ENCODE data around the gene ERC2.

Gene ERC2

DNA sequence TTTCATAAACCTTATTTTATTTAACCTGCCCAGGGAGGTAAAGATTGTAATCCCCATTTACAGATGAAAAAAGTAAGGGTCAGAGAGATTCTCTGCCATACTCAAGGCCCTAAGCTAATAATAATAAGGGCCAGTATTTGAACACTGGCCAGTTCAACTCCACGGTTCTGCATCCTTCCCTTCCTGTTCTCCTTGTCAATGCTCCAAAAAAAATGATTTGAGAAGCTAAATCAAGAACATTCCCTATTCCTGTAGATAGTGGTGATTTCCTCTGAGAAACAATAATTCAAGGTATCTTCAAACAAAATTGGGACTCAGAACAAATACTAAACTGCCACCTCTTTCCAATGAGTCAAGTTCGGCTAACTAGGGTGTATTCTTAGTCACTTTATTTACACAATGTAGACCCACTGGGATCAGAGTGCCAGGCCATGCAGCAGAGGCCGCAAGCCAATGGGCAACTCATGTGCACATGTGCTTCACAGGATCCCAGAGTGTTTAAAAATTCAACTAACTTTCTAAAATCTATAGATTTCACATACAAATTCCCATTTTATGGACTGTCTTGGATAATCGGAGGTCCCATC is 521.6 kb downstream of the ERC2 start:
- Histone ChIP-seq H3K27ac (ENCODE audit: low read depth, low read length) (no peak overlapping the region), H3K9me3 (ENCODE audit: control insufficient read depth in 1 of 2, low read length in 2 of 2) (no peaks in the 10 kb centered on the region), H3K27me3 (ENCODE audit: control insufficient read depth in 1 of 2, insufficient read depth in 2 of 2, low read length in 2 of 2) (no peaks in the 10 kb centered on the region), H3K4me1 (ENCODE audit: control insufficient read depth in 1 of 2, insufficient read depth in 2 of 2, low read length in 2 of 2) (no peaks in the 10 kb centered on the region), H3K36me3 (ENCODE audit: control insufficient read depth in 1 of 2, insufficient read depth in 2 of 2, low read length in 2 of 2) (no peaks in the 10 kb centered on the region), H3K4me3 (ENCODE audit: low read depth in 1 of 2, low read length in 2 of 2) (no peak overlapping the region), H3K9ac (ENCODE audit: low read depth in 1 of 2, low read length in 2 of 2) (no peak overlapping the region)

DNA sequence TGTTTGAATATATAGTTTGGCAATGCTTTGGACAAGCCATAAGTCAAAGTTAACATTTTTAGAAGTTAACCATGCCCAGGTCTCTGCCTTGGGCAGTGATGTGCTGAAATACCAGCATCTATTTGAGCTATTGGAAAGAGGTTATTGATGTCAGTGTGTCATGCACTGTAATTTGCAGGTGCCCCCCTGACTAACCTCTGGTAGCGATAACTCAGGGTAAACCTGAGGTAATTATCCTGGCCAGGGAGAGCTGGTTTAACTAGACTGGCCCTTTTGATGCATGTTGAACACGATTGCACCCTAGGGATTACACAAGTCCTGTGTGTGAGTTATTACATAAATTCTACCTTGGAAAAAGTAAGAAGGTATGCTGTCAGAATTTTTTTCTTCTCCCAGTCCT is 525.4 kb downstream of the ERC2 start:
- Histone ChIP-seq H3K4me1 (ENCODE audit: control insufficient read depth in 1 of 2, insufficient read depth in 2 of 2, low read length in 2 of 2) (no peaks in the 10 kb centered on the region), H3K27ac (ENCODE audit: low read depth, low read length) (no peak overlapping the region), H3K4me3 (ENCODE audit: low read depth in 1 of 2, low read length in 2 of 2) (no peak overlapping the region), H3K27me3 (ENCODE audit: control insufficient read depth in 1 of 2, insufficient read depth in 2 of 2, low read length in 2 of 2) (no peaks in the 10 kb centered on the region), H3K9me3 (ENCODE audit: control insufficient read depth in 1 of 2, low read length in 2 of 2) (no peaks in the 10 kb centered on the region), H3K9ac (ENCODE audit: low read depth in 1 of 2, low read length in 2 of 2) (no peak overlapping the region), H3K36me3 (ENCODE audit: control insufficient read depth in 1 of 2, insufficient read depth in 2 of 2, low read length in 2 of 2) (no peaks in the 10 kb centered on the region)

DNA sequence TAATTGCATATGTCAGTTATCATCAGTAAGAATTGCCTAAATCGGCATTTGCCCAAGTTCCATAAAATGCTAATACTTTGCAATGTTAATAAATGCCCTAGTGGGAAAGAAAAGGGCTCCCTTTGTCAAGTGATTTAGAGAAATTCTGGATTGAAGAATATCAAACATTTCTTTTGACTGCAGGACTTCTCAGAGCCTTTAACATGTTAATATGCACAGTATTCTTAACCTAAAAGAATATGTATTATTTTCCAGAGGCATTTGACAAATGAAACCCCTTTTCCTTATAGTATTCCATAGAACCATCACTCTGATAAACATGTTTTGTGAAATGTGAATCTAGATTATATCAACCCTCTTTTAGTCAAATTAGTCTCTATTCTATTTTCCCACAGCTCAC is 529.0 kb downstream of the ERC2 start:
- Histone ChIP-seq H3K4me1 (ENCODE audit: control insufficient read depth in 1 of 2, insufficient read depth in 2 of 2, low read length in 2 of 2) (no peaks in the 10 kb centered on the region), H3K4me3 (ENCODE audit: low read depth in 1 of 2, low read length in 2 of 2) (no peak overlapping the region), H3K27ac (ENCODE audit: low read depth, low read length) (no peak overlapping the region), H3K9me3 (ENCODE audit: control insufficient read depth in 1 of 2, low read length in 2 of 2) (no peaks in the 10 kb centered on the region), H3K36me3 (ENCODE audit: control insufficient read depth in 1 of 2, insufficient read depth in 2 of 2, low read length in 2 of 2) (no peaks in the 10 kb centered on the region), H3K9ac (ENCODE audit: low read depth in 1 of 2, low read length in 2 of 2) (no peak overlapping the region), H3K27me3 (ENCODE audit: control insufficient read depth in 1 of 2, insufficient read depth in 2 of 2, low read length in 2 of 2) (no peaks in the 10 kb centered on the region)

DNA sequence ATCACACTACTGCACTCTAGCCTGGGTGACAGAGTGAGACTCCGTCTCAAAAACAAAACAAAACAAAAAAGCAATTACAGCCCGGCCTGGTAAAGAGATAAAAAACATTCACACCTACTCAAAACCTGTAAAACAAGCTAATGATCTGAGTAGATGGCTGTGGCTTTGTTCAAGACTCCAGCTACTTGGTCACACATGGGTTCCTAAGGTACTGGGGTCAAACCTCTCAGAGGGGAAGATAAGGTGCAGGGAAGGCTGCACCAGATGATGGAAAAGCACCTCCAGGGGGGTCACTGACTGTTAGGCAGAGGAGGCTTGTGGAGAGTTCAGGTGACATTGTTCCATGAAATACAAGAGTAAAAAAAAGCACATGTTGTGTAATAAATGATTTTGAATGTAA is 531.0 kb downstream of the ERC2 start:
- no peak overlapping the region for H3K9ac ChIP-seq (ENCODE audit: low read depth in 1 of 2, low read length in 2 of 2)
- H3K36me3 ChIP-seq (ENCODE audit: control insufficient read depth in 1 of 2, insufficient read depth in 2 of 2, low read length in 2 of 2): no peaks in the 10 kb centered on the region
- H3K27ac ChIP-seq (ENCODE audit: low read depth, low read length): no peak overlapping the region
- H3K9me3 ChIP-seq (ENCODE audit: control insufficient read depth in 1 of 2, low read length in 2 of 2): no peaks in the 10 kb centered on the region
- H3K4me1 ChIP-seq (ENCODE audit: control insufficient read depth in 1 of 2, insufficient read depth in 2 of 2, low read length in 2 of 2): no peaks in the 10 kb centered on the region
- H3K27me3 ChIP-seq (ENCODE audit: control insufficient read depth in 1 of 2, insufficient read depth in 2 of 2, low read length in 2 of 2): no peaks in the 10 kb centered on the region
- H3K4me3 ChIP-seq (ENCODE audit: low read depth in 1 of 2, low read length in 2 of 2): no peak overlapping the region

DNA sequence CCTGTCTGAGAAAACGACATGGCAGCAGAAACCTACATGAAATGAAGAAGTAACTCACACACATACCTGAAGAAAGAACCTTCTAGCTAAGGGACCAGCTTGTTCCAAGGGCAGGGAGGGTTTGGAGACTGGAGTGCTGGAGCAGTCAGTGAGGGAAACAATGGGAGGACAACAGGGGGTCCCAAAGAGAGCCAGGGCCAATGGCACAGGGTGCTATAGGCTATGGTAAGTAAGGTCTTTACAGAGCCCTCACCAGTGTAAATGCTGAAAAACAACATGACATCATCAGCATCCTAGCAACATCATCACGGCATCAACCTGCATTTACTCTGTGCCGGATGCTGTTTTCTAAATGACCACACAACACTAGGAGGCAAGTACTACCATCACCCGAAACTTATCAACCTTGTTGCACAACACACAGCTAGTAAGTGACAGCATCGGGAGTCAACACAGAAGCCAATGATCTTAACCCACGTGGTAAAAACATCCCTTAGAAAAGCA is 531.7 kb downstream of the ERC2 start:
- Histone ChIP-seq H3K27me3 (ENCODE audit: control insufficient read depth in 1 of 2, insufficient read depth in 2 of 2, low read length in 2 of 2) (no peaks in the 10 kb centered on the region), H3K9me3 (ENCODE audit: control insufficient read depth in 1 of 2, low read length in 2 of 2) (no peaks in the 10 kb centered on the region), H3K27ac (ENCODE audit: low read depth, low read length) (no peak overlapping the region), H3K36me3 (ENCODE audit: control insufficient read depth in 1 of 2, insufficient read depth in 2 of 2, low read length in 2 of 2) (no peaks in the 10 kb centered on the region), H3K4me1 (ENCODE audit: control insufficient read depth in 1 of 2, insufficient read depth in 2 of 2, low read length in 2 of 2) (no peaks in the 10 kb centered on the region), H3K4me3 (ENCODE audit: low read depth in 1 of 2, low read length in 2 of 2) (no peak overlapping the region), H3K9ac (ENCODE audit: low read depth in 1 of 2, low read length in 2 of 2) (no peak overlapping the region)

DNA sequence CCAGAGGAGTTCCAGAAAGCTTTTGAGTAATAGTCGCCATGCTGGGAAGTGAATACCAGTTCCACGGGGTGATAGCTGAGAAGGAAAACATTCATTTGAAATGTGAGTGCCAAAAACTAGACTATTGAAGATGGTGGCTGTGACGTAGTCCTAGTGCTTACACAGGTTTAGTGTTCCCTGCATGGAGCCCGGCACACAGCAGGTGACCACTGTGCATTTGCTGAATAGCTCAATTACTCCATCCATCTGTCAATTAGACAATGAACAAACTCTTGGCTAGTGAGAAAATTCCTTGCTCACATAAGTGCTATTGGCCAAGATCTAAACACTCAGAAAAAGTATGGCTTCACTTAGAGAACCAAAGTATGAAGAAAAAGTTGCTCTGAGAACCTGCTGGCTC is 533.0 kb downstream of the ERC2 start:
- Histone ChIP-seq H3K36me3 (ENCODE audit: control insufficient read depth in 1 of 2, insufficient read depth in 2 of 2, low read length in 2 of 2) (no peaks in the 10 kb centered on the region), H3K9me3 (ENCODE audit: control insufficient read depth in 1 of 2, low read length in 2 of 2) (no peaks in the 10 kb centered on the region), H3K9ac (ENCODE audit: low read depth in 1 of 2, low read length in 2 of 2) (no peak overlapping the region), H3K27me3 (ENCODE audit: control insufficient read depth in 1 of 2, insufficient read depth in 2 of 2, low read length in 2 of 2) (no peaks in the 10 kb centered on the region), H3K4me3 (ENCODE audit: low read depth in 1 of 2, low read length in 2 of 2) (no peak overlapping the region), H3K4me1 (ENCODE audit: control insufficient read depth in 1 of 2, insufficient read depth in 2 of 2, low read length in 2 of 2) (no peaks in the 10 kb centered on the region), H3K27ac (ENCODE audit: low read depth, low read length) (no peak overlapping the region)

DNA sequence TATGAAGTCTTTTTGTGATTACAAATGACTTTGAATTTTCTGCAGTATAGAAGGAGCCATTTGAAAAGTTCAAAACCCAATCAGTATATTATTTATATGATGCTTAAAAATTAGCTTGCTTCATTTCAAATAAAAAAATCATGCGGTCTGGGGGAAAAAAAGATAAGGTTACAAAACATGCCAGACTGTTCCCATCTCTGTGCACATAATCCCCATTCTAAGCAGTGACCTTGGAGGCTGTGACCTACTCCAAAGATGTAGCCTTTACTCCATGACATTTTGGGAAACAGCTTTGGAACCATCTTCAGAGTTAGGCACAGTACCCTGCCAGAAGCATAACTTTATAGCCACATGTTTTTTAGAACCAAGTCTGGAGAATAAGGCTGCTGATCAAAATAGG is 533.5 kb downstream of the ERC2 start:
- Histone ChIP-seq H3K4me3 (ENCODE audit: low read depth in 1 of 2, low read length in 2 of 2) (no peak overlapping the region), H3K9ac (ENCODE audit: low read depth in 1 of 2, low read length in 2 of 2) (no peak overlapping the region), H3K36me3 (ENCODE audit: control insufficient read depth in 1 of 2, insufficient read depth in 2 of 2, low read length in 2 of 2) (no peaks in the 10 kb centered on the region), H3K27me3 (ENCODE audit: control insufficient read depth in 1 of 2, insufficient read depth in 2 of 2, low read length in 2 of 2) (no peaks in the 10 kb centered on the region), H3K27ac (ENCODE audit: low read depth, low read length) (no peak overlapping the region), H3K4me1 (ENCODE audit: control insufficient read depth in 1 of 2, insufficient read depth in 2 of 2, low read length in 2 of 2) (no peaks in the 10 kb centered on the region), H3K9me3 (ENCODE audit: control insufficient read depth in 1 of 2, low read length in 2 of 2) (no peaks in the 10 kb centered on the region)

DNA sequence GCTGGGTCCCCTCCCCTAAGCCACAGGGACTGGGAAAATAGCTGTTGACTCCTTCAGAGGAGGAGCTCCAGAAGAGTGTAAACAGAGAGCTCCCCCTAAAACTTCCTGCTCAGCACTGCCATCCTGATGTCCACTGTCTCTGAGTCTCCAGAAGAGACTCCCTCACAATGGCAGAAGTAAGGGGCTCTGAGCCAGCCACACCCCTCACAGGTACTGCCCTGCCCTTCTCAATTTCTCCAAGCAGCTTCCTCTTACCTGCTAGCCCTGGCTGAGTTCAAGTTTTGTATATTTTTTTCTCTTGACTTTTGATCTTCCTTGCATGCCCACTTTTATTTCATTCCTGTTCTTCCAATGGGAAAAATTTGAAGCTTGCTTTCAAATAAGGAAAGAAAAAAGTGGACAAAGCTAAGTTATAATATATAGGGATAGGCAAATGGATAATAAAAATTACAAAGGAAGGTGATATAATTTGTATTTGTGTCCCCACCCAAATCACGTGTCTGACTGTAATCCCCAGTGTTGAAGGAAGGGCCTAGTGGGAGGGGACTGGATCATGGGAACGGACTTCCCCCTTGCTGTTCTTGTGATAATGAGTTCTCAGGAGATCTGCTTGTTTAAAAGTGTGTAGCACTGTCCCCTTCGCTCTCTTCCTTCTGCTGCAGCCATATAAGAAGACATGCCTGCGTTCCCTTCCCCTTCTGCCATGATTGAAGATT is 539.0 kb downstream of the ERC2 start:
- H3K9me3 ChIP-seq (ENCODE audit: control insufficient read depth in 1 of 2, low read length in 2 of 2): no peaks in the 10 kb centered on the region
- H3K9ac ChIP-seq (ENCODE audit: low read depth in 1 of 2, low read length in 2 of 2): no peak overlapping the region
- no peak overlapping the region for H3K4me3 ChIP-seq (ENCODE audit: low read depth in 1 of 2, low read length in 2 of 2)
- H3K27ac ChIP-seq (ENCODE audit: low read depth, low read length): no peak overlapping the region
- no peaks in the 10 kb centered on the region for H3K4me1 ChIP-seq (ENCODE audit: control insufficient read depth in 1 of 2, insufficient read depth in 2 of 2, low read length in 2 of 2)
- H3K27me3 ChIP-seq (ENCODE audit: control insufficient read depth in 1 of 2, insufficient read depth in 2 of 2, low read length in 2 of 2): no peaks in the 10 kb centered on the region
- H3K36me3 ChIP-seq (ENCODE audit: control insufficient read depth in 1 of 2, insufficient read depth in 2 of 2, low read length in 2 of 2): no peaks in the 10 kb centered on the region

DNA sequence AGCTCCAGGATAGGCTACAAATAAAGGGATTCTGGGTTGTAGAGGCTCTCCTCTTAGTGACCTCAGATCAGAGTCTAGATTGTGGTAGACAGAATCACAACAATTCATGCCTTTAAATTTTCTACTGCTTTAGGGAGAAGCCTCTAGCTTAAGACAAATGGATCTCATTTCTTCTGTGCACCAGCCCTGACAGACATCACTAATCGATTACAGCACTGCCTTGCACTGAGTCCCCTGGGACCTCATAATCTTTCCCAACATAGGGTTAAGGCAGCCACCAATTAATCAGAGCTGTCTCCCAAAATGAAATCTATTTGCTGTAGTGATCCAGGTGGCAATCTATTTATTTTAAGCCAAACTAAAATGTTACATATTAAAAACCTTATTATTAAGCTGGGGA is 544.6 kb downstream of the ERC2 start:
- Histone ChIP-seq H3K4me3 (ENCODE audit: low read depth in 1 of 2, low read length in 2 of 2) (no peak overlapping the region), H3K36me3 (ENCODE audit: control insufficient read depth in 1 of 2, insufficient read depth in 2 of 2, low read length in 2 of 2) (no peaks in the 10 kb centered on the region), H3K27me3 (ENCODE audit: control insufficient read depth in 1 of 2, insufficient read depth in 2 of 2, low read length in 2 of 2) (no peaks in the 10 kb centered on the region), H3K4me1 (ENCODE audit: control insufficient read depth in 1 of 2, insufficient read depth in 2 of 2, low read length in 2 of 2) (no peaks in the 10 kb centered on the region), H3K9me3 (ENCODE audit: control insufficient read depth in 1 of 2, low read length in 2 of 2) (no peaks in the 10 kb centered on the region), H3K27ac (ENCODE audit: low read depth, low read length) (no peak overlapping the region), H3K9ac (ENCODE audit: low read depth in 1 of 2, low read length in 2 of 2) (no peak overlapping the region)

DNA sequence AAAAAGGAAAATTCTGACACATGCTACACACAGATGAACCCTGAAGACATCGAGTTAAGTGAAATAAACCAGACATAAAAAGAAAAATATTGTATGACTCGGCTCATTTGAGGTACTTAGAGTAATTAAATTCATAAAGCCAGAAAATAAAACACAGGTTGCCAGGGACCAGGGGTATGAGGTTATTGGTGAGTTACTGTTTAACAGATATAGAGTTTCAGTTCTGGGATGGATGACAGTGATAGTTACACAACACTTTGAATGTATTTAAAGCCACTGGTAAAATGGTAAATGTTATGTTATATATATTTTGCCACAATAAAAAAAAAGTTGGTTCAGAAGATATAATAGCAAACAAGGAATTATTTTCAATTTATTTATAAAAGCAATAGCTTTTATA is 545.1 kb downstream of the ERC2 start:
- no peaks in the 10 kb centered on the region for H3K4me1 ChIP-seq (ENCODE audit: control insufficient read depth in 1 of 2, insufficient read depth in 2 of 2, low read length in 2 of 2)
- no peaks in the 10 kb centered on the region for H3K9me3 ChIP-seq (ENCODE audit: control insufficient read depth in 1 of 2, low read length in 2 of 2)
- no peak overlapping the region for H3K9ac ChIP-seq (ENCODE audit: low read depth in 1 of 2, low read length in 2 of 2)
- H3K4me3 ChIP-seq (ENCODE audit: low read depth in 1 of 2, low read length in 2 of 2): no peak overlapping the region
- H3K27me3 ChIP-seq (ENCODE audit: control insufficient read depth in 1 of 2, insufficient read depth in 2 of 2, low read length in 2 of 2): no peaks in the 10 kb centered on the region
- no peak overlapping the region for H3K27ac ChIP-seq (ENCODE audit: low read depth, low read length)
- no peaks in the 10 kb centered on the region for H3K36me3 ChIP-seq (ENCODE audit: control insufficient read depth in 1 of 2, insufficient read depth in 2 of 2, low read length in 2 of 2)
